Measurements from ENCODE around the gene SLC46A2.

The SLC46A2 gene

DNA sequence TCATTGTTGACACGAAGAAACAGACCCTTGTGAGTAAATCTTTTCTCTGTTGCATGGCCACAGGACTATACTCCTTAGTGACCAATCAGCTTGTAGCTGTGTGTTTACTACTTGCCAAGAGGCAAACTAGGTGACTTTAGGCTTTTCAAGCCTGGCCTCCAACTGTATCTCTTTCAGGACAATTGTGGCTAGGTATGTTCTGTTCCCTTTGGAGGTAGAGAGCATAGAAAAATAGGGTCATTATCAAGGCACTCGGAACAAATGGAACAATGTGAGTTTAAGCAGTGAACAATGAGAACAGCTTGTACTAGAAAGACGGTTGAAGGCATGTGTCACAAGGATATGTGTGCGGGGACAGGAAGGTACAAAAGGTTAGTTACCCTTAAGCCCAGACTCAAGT, 48.1 kb downstream of the SLC46A2 start:
- Mint-ChIP-seq H3K9me3 (no peaks in the 10 kb centered on the region), H3K27me3 (no peaks in the 10 kb centered on the region), H3K36me3 (peaks cover 20 to 23% of the 10 kb centered on the region in 2 donors), H3K4me3 (no peak overlapping the region), H3K4me1 (peaks cover 22 to 38% of the 10 kb centered on the region in 2 donors), H3K27ac (no peak overlapping the region)
- no peak for ATAC-seq (replicated peaks)
- DNase-seq, result no peak

DNA sequence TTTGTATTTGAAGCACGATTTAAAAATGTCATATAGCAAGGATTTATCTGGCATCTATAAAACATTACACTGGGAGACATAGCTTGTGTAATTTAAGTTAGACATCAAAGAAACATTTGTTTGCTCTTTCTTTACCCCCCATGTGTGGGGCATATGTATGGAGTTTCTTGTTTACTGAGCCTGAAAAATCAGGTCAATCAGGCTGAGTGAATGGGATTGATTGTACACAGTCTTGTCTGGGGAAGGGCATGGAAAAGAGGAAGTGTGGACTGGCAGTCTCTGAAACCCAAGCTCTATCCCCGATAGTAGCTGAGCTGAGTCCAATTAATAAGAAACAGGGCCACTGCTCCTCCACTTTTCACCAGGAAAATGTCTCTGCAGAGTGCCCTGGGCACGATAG, 49.4 kb downstream of the SLC46A2 start:
- no peaks in the 10 kb centered on the region for H3K9me3 Mint-ChIP-seq
- H3K27ac Mint-ChIP-seq, result no peak overlapping the region
- H3K4me1 Mint-ChIP-seq, result peaks cover 22 to 38% of the 10 kb centered on the region in 2 donors
- H3K4me3 Mint-ChIP-seq, result no peak overlapping the region
- peaks cover 21 to 27% of the 10 kb centered on the region in 2 donors for H3K36me3 Mint-ChIP-seq
- DNase-seq, result no peak
- ATAC-seq (replicated peaks), result no peak
- no peaks in the 10 kb centered on the region for H3K27me3 Mint-ChIP-seq

DNA sequence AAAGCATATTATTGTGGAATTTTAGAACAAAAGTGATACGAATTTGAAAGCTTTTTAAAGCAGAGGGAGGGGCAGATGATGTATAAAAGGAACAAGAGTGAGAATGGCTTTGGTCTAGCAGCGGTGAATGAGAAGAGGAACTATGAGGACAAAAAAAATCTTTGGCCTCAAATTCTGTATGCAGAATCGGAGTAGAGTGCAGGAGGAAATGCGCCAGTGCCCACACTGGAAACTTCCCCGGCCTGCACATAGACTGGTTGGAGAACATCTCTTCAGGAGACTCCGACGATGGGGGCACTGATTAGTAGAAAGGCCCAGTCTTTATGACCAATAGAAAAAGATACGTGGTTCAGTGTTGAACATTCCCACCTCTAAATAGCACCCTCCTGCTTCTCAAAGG, 51.3 kb downstream of the SLC46A2 start:
- H3K4me3 Mint-ChIP-seq, result no peak overlapping the region
- no peaks in the 10 kb centered on the region for H3K27me3 Mint-ChIP-seq
- ATAC-seq (replicated peaks) (peak; percentile 70 to 78), DNase-seq (no peak)
- no peak overlapping the region for H3K27ac Mint-ChIP-seq
- H3K36me3 Mint-ChIP-seq, result peaks cover 21 to 24% of the 10 kb centered on the region in 2 donors
- peaks cover 14 to 23% of the 10 kb centered on the region in 2 donors for H3K4me1 Mint-ChIP-seq
- no peaks in the 10 kb centered on the region for H3K9me3 Mint-ChIP-seq

DNA sequence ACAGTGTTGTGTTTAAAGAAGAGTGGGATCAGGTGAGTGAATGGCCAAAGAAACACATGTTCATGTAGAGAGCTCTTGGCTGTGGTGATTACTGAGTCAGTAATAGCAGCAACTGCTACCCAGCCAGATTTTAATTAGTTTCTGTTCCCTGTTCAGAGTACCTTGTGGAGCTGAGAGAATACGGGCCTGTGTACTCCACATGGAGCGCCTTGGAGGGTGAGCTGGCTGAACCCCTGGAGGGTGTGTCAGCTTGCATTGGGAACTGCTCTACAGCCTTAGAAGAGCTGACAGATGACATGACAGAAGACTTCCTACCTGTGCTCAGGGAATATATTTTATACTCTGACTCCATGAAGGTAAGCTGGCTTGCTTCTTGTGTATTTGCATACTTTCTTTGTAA, 52.3 kb downstream of the SLC46A2 start:
- no peak overlapping the region for H3K4me3 Mint-ChIP-seq
- no peaks in the 10 kb centered on the region for H3K9me3 Mint-ChIP-seq
- H3K27me3 Mint-ChIP-seq, result no peaks in the 10 kb centered on the region
- peak in 1 of 2 donors; percentile 39 for ATAC-seq (replicated peaks)
- no peak for DNase-seq
- H3K4me1 Mint-ChIP-seq, result peaks cover 11 to 18% of the 10 kb centered on the region in 2 donors
- peaks cover 23 to 24% of the 10 kb centered on the region in 2 donors for H3K36me3 Mint-ChIP-seq
- no peak overlapping the region for H3K27ac Mint-ChIP-seq

DNA sequence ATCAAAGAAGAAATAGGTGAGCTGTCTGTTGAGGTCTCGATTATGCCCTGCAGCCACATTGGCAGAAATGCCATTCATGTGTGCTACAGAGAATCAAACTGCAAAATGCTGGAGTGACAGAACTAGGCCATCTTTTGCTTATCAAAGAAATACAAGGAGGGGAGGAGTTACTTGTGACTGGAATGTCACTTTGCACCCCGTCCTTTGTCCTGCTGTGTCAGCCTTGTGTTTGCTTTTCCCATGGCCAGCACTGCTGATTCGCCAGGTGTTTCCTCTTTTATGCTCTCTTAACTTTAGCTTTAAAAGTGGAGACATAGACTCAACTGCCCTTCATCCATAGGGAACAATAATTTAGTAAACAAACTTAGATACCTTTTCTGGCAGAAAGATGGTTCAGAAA, 54.3 kb downstream of the SLC46A2 start:
- Mint-ChIP-seq H3K4me3 (no peak overlapping the region), H3K27me3 (no peaks in the 10 kb centered on the region), H3K36me3 (peaks cover 25 to 27% of the 10 kb centered on the region in 2 donors), H3K27ac (no peak overlapping the region), H3K9me3 (no peaks in the 10 kb centered on the region), H3K4me1 (peaks cover 11 to 18% of the 10 kb centered on the region in 2 donors)
- no peak for ATAC-seq (replicated peaks)
- no peak for DNase-seq

DNA sequence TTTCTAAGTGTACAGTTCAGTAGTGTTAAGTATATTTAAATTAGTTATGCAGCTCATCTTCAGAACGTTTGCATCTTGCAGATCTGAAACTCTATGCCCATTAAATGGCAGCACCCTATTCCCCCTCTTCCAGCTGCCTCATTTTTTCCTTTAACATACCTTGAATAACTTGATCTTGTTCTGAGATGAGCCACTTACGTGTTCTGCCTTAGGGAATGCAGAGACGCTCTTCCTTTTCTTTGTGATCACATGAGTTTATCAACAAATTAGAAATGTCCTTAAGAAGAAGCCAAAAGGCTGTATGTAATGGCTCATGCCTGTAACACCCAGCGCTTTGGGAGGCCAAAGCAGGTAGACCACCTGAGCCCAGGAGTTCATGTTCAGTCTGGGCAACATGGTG, 57.6 kb downstream of the SLC46A2 start:
- peaks cover 3 to 7% of the 10 kb centered on the region in 2 donors for H3K4me1 Mint-ChIP-seq
- H3K9me3 Mint-ChIP-seq, result no peaks in the 10 kb centered on the region
- H3K4me3 Mint-ChIP-seq, result no peak overlapping the region
- DNase-seq, result no peak
- ATAC-seq (replicated peaks), result no peak
- no peak overlapping the region for H3K27ac Mint-ChIP-seq
- H3K36me3 Mint-ChIP-seq, result peaks cover 13 to 14% of the 10 kb centered on the region in 2 donors
- H3K27me3 Mint-ChIP-seq, result no peaks in the 10 kb centered on the region

DNA sequence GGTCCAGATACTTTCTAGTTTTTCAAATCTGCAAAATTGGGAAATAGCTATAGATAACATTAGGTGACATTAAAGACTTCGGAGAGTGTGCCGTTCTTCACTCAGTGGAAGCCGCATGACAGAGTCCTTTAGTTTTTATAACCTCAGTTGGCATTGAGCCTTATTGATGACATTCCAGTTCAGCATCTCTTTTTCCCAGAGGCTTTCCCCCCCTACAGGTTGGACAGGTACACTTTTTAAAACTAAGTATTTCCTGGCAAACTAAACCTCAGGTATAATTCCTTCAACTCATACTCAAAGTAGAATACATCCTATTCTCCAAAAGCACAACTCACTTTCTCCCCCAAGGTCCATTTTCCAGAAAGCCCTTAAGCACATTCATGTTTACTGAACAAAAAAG, 58.7 kb downstream of the SLC46A2 start:
- DNase-seq (no peak), ATAC-seq (replicated peaks) (no peak)
- Mint-ChIP-seq H3K27ac (no peak overlapping the region), H3K4me1 (peaks cover 2 to 4% of the 10 kb centered on the region in 2 donors), H3K9me3 (no peaks in the 10 kb centered on the region), H3K4me3 (no peak overlapping the region), H3K36me3 (peaks cover 8 to 13% of the 10 kb centered on the region in 2 donors), H3K27me3 (no peaks in the 10 kb centered on the region)

DNA sequence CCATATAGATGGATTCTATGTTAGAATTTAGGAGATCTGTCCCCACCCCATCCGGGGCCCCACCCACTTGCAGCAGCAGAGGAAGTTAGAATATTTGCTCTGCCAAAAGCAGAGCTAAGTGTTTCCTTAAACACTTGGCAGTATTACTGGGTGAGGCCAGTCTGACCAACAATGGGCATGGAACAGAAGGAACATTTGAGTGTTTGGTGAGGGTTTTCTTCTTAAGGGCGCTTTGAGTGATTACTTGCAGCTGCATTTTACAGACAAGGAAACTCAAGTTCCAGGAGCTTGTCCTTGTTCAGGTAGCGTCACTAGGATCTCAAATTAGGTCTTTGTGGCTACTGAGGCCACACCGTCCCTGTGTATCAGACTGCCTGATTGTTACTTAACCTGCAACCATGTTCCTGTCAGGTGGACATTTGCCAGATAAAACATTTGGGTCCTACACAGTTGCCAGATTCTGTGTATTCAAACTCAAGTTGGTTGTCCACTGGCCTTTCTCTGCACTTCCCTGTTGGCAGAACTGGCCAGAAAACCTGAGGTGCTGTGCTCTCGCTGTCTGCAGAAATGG, 59.3 kb downstream of the SLC46A2 start:
- DNase-seq (no peak), ATAC-seq (replicated peaks) (peak in 1 of 2 donors; percentile 42)
- H3K27me3 Mint-ChIP-seq, result no peaks in the 10 kb centered on the region
- peaks cover 8 to 11% of the 10 kb centered on the region in 2 donors for H3K36me3 Mint-ChIP-seq
- H3K4me3 Mint-ChIP-seq, result no peak overlapping the region
- H3K27ac Mint-ChIP-seq, result no peak overlapping the region
- no peaks in the 10 kb centered on the region for H3K9me3 Mint-ChIP-seq
- peaks cover 2 to 4% of the 10 kb centered on the region in 2 donors for H3K4me1 Mint-ChIP-seq
